ENCODE data around the gene PATJ. TPM values are rescaled to one million over a fixed set of nuclear protein-coding genes. Genes with fewer than 3 reads are reported as not detected.
A peak's percentile ranks its signal among the peaks of the same experiment; 100 is the strongest.
"Not testable (repeated sequence)": the region's sequence is repeated elsewhere in the genome, so short reads cannot be mapped to it uniquely, and the experiment has no call there.

Gene PATJ
- total RNA-seq, 1 donor from 2014 or later: 10.7 TPM

GRCh38 chr1:61887076-61887867, 145.0 kb downstream of the PATJ start:
- no peak for TF ChIP-seq CTCF (IDR thresholded peaks at IDR 0.05)
- peaks cover 6% of the 10 kb centered on the region for H3K36me3 Mint-ChIP-seq (ENCODE audit: low read depth)
- peak overlapping the region; percentile 46 for H3K27ac Mint-ChIP-seq (ENCODE audit: unreplicated experiment)
- no peak overlapping the region for H3K4me3 Mint-ChIP-seq (ENCODE audit: unreplicated experiment)
- no peaks in the 10 kb centered on the region for H3K27me3 Mint-ChIP-seq (ENCODE audit: low read depth)
- H3K9me3 Mint-ChIP-seq (ENCODE audit: low read depth): no peaks in the 10 kb centered on the region
- peaks cover 25% of the 10 kb centered on the region for H3K4me1 Mint-ChIP-seq (ENCODE audit: low read depth)
- DNase-seq (ENCODE audit: low spot score): no peak

GRCh38 chr1:61887931-61888564, 145.8 kb downstream of the PATJ start:
- Mint-ChIP-seq H3K4me3 (ENCODE audit: unreplicated experiment) (no peak overlapping the region), H3K9me3 (ENCODE audit: low read depth) (no peaks in the 10 kb centered on the region), H3K27me3 (ENCODE audit: low read depth) (no peaks in the 10 kb centered on the region), H3K4me1 (ENCODE audit: low read depth) (peaks cover 25% of the 10 kb centered on the region), H3K27ac (ENCODE audit: unreplicated experiment) (peak overlapping the region; percentile 46), H3K36me3 (ENCODE audit: low read depth) (peaks cover 6% of the 10 kb centered on the region)
- DNase-seq (ENCODE audit: low spot score): no peak
- no peak for TF ChIP-seq CTCF (IDR thresholded peaks at IDR 0.05)

GRCh38 chr1:61888808-61889207, 146.5 kb downstream of the PATJ start:
- Mint-ChIP-seq H3K4me3 (ENCODE audit: unreplicated experiment) (no peak overlapping the region), H3K4me1 (ENCODE audit: low read depth) (peaks cover 25% of the 10 kb centered on the region), H3K27me3 (ENCODE audit: low read depth) (no peaks in the 10 kb centered on the region), H3K9me3 (ENCODE audit: low read depth) (no peaks in the 10 kb centered on the region), H3K36me3 (ENCODE audit: low read depth) (peaks cover 6% of the 10 kb centered on the region), H3K27ac (ENCODE audit: unreplicated experiment) (no peak overlapping the region)
- no peak for DNase-seq (ENCODE audit: low spot score)
- no peak for TF ChIP-seq CTCF (IDR thresholded peaks at IDR 0.05)

GRCh38 chr1:61890435-61890834, 148.2 kb downstream of the PATJ start:
- H3K27me3 Mint-ChIP-seq (ENCODE audit: low read depth); H3K36me3 Mint-ChIP-seq (ENCODE audit: low read depth); H3K4me3 Mint-ChIP-seq (ENCODE audit: unreplicated experiment); DNase-seq (ENCODE audit: low spot score); H3K27ac Mint-ChIP-seq (ENCODE audit: unreplicated experiment); H3K9me3 Mint-ChIP-seq (ENCODE audit: low read depth): not testable (repeated sequence)
- peaks cover 25% of the 10 kb centered on the region for H3K4me1 Mint-ChIP-seq (ENCODE audit: low read depth)

- H3K36me3 Mint-ChIP-seq (ENCODE audit: low read depth): no peaks in the 10 kb centered on the region
- no peak for TF ChIP-seq CTCF (IDR thresholded peaks at IDR 0.05)
- peaks cover 14% of the 10 kb centered on the region for H3K4me1 Mint-ChIP-seq (ENCODE audit: low read depth)
- no peak overlapping the region for H3K4me3 Mint-ChIP-seq (ENCODE audit: unreplicated experiment)
- no peak overlapping the region for H3K27ac Mint-ChIP-seq (ENCODE audit: unreplicated experiment)
- H3K27me3 Mint-ChIP-seq (ENCODE audit: low read depth): no peaks in the 10 kb centered on the region
- DNase-seq (ENCODE audit: low spot score): no peak
- no peaks in the 10 kb centered on the region for H3K9me3 Mint-ChIP-seq (ENCODE audit: low read depth)
Observed at GRCh38 chr1:61892977-61893376, 150.7 kb downstream of the PATJ start.

- H3K4me1 Mint-ChIP-seq (ENCODE audit: low read depth); H3K4me3 Mint-ChIP-seq (ENCODE audit: unreplicated experiment); H3K9me3 Mint-ChIP-seq (ENCODE audit: low read depth): not testable (repeated sequence)
Observed at GRCh38 chr1:61894296-61894695, 152.0 kb downstream of the PATJ start.

More at GRCh38 chr1:61894296-61894695, 152.0 kb downstream of the PATJ start:
- not testable (repeated sequence) for H3K27ac Mint-ChIP-seq (ENCODE audit: unreplicated experiment); H3K27me3 Mint-ChIP-seq (ENCODE audit: low read depth); H3K36me3 Mint-ChIP-seq (ENCODE audit: low read depth); DNase-seq (ENCODE audit: low spot score)
